Transverse colon (tissue), 4 donors: ENCODE measurements around the gene SFXN5. TPM values are rescaled to one million over a fixed set of nuclear protein-coding genes. Genes with fewer than 3 reads are reported as not detected.

Experiments
- DNase-seq: peaks from one replicate; pipeline ENCODE4 v3.0.0-alpha.2; 2019
- H3K27ac ChIP-seq, 4 donors: fragments of 200-600 bp; sonication (generic); 2 replicates each; pipeline ENCODE4 v1.5.1; 2016 to 2018; ENCODE audit warnings: inconsistent platforms in 4 of 4
- H3K27me3 ChIP-seq: fragments of 200-600 bp; sonication (generic); 2 replicates; pipeline ENCODE4 v1.5.1; 2017; ENCODE audit warnings: inconsistent platforms
- H3K36me3 ChIP-seq, 4 donors: fragments of 200-600 bp; sonication (generic); 2 replicates each; pipeline ENCODE4 v1.5.1; 2017 to 2019; ENCODE audit warnings: inconsistent platforms in 4 of 4
- H3K4me1 ChIP-seq, 4 donors: fragments of 200-600 bp; sonication (generic); 2 replicates each; pipeline ENCODE4 v1.5.1; 2017 to 2020; ENCODE audit warnings: inconsistent platforms in 4 of 4
- H3K4me3 ChIP-seq, 4 donors: fragments of 200-600 bp; sonication (generic); 1 replicate in 1 of 4; 2 replicates in 3 of 4; pipeline versions ENCODE4 v1.5.1 to v1.6.1; 2017 to 2019; ENCODE audit warnings: inconsistent platforms in 4 of 4
- H3K9me3 ChIP-seq, 2 donors: fragments of 200-600 bp; sonication (generic); 2 replicates each; pipeline ENCODE4 v1.5.1; 2017 to 2019; ENCODE audit warnings: inconsistent platforms in 2 of 2
- CTCF ChIP-seq, 5 experiments: fragments of 200-600 bp in 3 of 5; fragments of 450-650 bp in 2 of 5; sonication (generic) in 3 of 5; IDR thresholded peaks; 1 replicate in 2 of 5; 2 replicates in 3 of 5; pipeline ENCODE4 v1.5.1; 2016 to 2017; ENCODE audit warnings: antibody characterized with exemption in 5 of 5, inconsistent platforms in 3 of 5, mild to moderate bottlenecking in 2 of 5, moderate library complexity in 1 of 5
- EP300 ChIP-seq: sonication (generic); formaldehyde crosslinking; IDR thresholded peaks from one replicate; pipeline ENCODE4 v1.6.1; 2017; ENCODE audit warnings: antibody characterized with exemption, low read depth
- POLR2A ChIP-seq: fragments of 450-650 bp; IDR thresholded peaks from one replicate; pipeline ENCODE4 v1.6.1; 2016; ENCODE audit warnings: antibody characterized with exemption, mild to moderate bottlenecking, moderate library complexity
- POLR2AphosphoS5 ChIP-seq, 3 donors: sonication (generic); formaldehyde crosslinking; IDR thresholded peaks; one replicate each; pipeline ENCODE4 v1.6.1; 2016; ENCODE audit warnings: antibody characterized with exemption in 3 of 3
- WGBS, 2 donors: methylation state at CpG; one replicate each; pipeline ENCODE4 v1.1.5; 2018; ENCODE audit warnings: low coverage in 1 of 2; 5-methylcytosine and 5-hydroxymethylcytosine counted together
- in situ Hi-C, 4 donors: fragments of 200-750 bp; cut with MboI; loops; one replicate each; pipeline versions ENCODE4 v1.15.0 to v1.15.1; 2017; ENCODE audit warnings: low sequenced_read_pairs in 3 of 4, low pct_ligation_motif_present in 1 of 4, low pct_unique_long_range_greater_than_20kb in 1 of 4
- intact Hi-C: fragments of 100-400 bp; cut with DNase I; formaldehyde crosslinking; loops from one replicate; pipeline ENCODE4 v1.15.1; 2023; ENCODE audit warnings: low total_unique reads
- total RNA-seq, 4 donors: library from RNA; depleted of rRNA; stranded (reverse); fragments of >200 nt; gene quantifications; one replicate each; pipeline ENCODE4 v1.1.0, GENCODE V29; 2016

Gene SFXN5
- total RNA-seq, 4 donors from 2014 or later = 12.3 to 98.4 (median 42.7) TPM

GRCh38 chr2:72917138-72917876 lies 154.2 kb downstream of the SFXN5 start, which contains the start of gene EMX1:
Gene EMX1, plus strand, starts transcription at chr2:72917519. Its CDS starts 334 bp downstream, at chr2:72917853.
- Histone ChIP-seq H3K9me3 (no peaks in the 10 kb centered on the region), H3K4me1 (peaks cover 13 to 55% (median 50%) of the 10 kb centered on the region in 4 donors), H3K36me3 (no peaks in the 10 kb centered on the region), H3K4me3 (peak within 1 kb of the TSS; percentile 19 to 51 (median 29)), H3K27me3 (peaks cover 100% of the 10 kb centered on the region), H3K27ac (peak within 1 kb of the TSS in 1 of 4 donors; percentile 8)
- WGBS, 2 donors = 2% methylated on average over 22 of the region's 82 CpGs; no CpG with 5 or more reads in 1 of the 2 donors
- intact Hi-C loops = no loop called here
- in situ Hi-C loops = no loop called here
- TF ChIP-seq EP300 (no peak), POLR2A (peak; percentile 21), POLR2AphosphoS5 (IDR thresholded peaks at IDR 0.05) (no peak)
- DNase-seq = peak; percentile 84

- Histone ChIP-seq H3K4me3 (peak overlapping the region; percentile 19 to 51 (median 29)), H3K36me3 (no peaks in the 10 kb centered on the region), H3K9me3 (no peaks in the 10 kb centered on the region), H3K27me3 (peaks cover 100% of the 10 kb centered on the region), H3K27ac (peak overlapping the region in 1 of 4 donors; percentile 8), H3K4me1 (peaks cover 13 to 55% (median 50%) of the 10 kb centered on the region in 4 donors)
- in situ Hi-C loops = no loop called here
- intact Hi-C loops = no loop called here
- DNase-seq = no peak
- 3% methylated on average over 29 of the region's 29 CpGs; no CpG with 5 or more reads in 1 of the 2 donors for WGBS, 2 donors
- no peak for TF ChIP-seq POLR2AphosphoS5 (IDR thresholded peaks at IDR 0.05)
- TF ChIP-seq EP300 = no peak
- no peak for TF ChIP-seq CTCF (IDR thresholded peaks at IDR 0.05)
- TF ChIP-seq POLR2A = no peak
These were observed 154.8 kb downstream of the SFXN5 start for GRCh38 chr2:72916743-72917137.

DNA sequence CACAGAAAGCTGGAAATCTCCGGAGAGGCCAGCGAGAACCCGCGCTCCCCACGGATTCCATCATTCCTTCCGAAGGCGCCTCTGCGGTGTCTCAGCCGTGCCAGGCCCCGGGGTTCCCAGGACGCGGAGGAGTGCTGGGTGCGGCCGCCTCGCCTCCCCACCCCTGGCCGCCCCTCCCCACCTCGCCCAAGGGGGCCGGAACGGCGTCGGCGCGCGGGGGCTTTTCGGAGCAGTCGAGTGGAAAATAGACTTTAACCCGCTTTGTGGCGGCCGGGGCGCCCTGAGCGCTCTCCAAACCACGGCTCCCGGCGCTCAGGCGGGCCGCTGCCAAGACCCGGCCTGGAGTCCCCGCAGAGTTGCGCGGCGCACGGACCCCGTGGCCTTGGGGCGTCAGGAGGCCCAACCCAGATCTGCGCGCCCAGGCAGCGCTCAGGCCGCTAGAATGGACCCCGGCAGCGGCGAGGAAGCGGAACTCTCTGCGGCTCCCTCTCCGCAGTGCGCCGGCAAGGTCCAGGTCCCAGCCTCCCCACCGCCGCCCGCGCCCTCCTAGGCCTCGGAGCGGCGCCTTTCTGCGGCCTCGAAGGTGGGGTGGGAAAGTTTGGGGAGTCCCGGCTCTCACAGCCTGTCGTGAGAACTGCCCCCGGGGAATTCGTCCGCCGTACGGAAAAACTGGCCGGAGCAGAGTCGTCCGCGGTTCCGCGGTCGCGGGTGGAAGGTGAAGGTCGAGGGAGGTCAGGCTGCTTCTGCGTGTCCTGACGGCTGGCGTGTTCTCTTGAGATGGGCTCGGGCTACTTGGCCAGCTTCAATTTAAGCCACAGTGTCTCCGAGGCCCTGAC lies 155.4 kb downstream of the SFXN5 start:
- in situ Hi-C loops (no loop called here), intact Hi-C loops (no loop called here)
- peaks cover 13 to 55% (median 50%) of the 10 kb centered on the region in 4 donors for H3K4me1 ChIP-seq
- no peaks in the 10 kb centered on the region for H3K9me3 ChIP-seq
- peaks cover 100% of the 10 kb centered on the region for H3K27me3 ChIP-seq
- peak; percentile 76 for DNase-seq
- peak overlapping the region; percentile 11 to 51 (median 29) for H3K4me3 ChIP-seq
- TF ChIP-seq POLR2AphosphoS5 (IDR thresholded peaks at IDR 0.05) (peak in 1 of 3 donors; percentile 37), CTCF (IDR thresholded peaks at IDR 0.05) (no peak)
- H3K27ac ChIP-seq = no peak overlapping the region
- no peaks in the 10 kb centered on the region for H3K36me3 ChIP-seq
- WGBS, 2 donors = 0 to 1% methylated on average over 5 to 53 of the region's 86 CpGs

- no peak for DNase-seq
These were observed 156.1 kb downstream of the SFXN5 start for GRCh38 chr2:72915320-72915906.

More at GRCh38 chr2:72915320-72915906, 156.1 kb downstream of the SFXN5 start:
- Histone ChIP-seq H3K36me3 (no peaks in the 10 kb centered on the region), H3K9me3 (no peaks in the 10 kb centered on the region), H3K4me1 (peaks cover 12 to 49% (median 45%) of the 10 kb centered on the region in 4 donors), H3K4me3 (peak overlapping the region in 3 of 4 donors; percentile 20 to 51 (median 38)), H3K27ac (no peak overlapping the region), H3K27me3 (peaks cover 100% of the 10 kb centered on the region)
- TF ChIP-seq CTCF (IDR thresholded peaks at IDR 0.05) = no peak
- TF ChIP-seq EP300 = no peak
- no peak for TF ChIP-seq POLR2A
- no peak for TF ChIP-seq POLR2AphosphoS5 (IDR thresholded peaks at IDR 0.05)
- intact Hi-C loops (no loop called here), in situ Hi-C loops (no loop called here)
- WGBS, 2 donors = 0 to 4% methylated on average over 4 to 26 of the region's 26 CpGs
